NCI-H2029 (cell line): ENCODE measurements around the gene RASGRF2.
"Not testable (repeated sequence)": the region's sequence is repeated elsewhere in the genome, so short reads cannot be mapped to it uniquely, and the experiment has no call there.

ENCODE experiments used
- DNase-seq: peaks from one replicate; lab custom pipeline; 2025; lab: John Stamatoyannopoulos, UW

Gene RASGRF2

DNA sequence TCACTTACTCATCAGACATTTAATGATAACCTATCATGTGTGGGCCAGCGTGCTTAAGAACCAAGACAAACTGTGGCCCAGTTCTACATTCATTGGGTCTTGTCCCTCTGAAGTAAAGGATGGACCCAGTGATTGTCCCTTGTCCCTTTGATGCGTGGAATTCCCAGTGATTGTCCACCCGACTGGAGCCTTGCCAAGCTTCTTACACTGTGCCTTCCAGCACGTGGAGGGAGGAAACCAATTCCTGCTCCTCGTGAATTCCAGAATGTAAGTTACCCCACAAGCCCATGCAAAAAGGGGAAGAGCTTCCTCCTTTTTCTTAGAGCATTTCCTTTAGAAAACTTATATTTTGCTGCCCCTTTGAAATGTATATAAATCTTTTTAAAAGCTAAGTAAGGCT is 280.8 kb downstream of the RASGRF2 start:
- no peak for DNase-seq

DNA sequence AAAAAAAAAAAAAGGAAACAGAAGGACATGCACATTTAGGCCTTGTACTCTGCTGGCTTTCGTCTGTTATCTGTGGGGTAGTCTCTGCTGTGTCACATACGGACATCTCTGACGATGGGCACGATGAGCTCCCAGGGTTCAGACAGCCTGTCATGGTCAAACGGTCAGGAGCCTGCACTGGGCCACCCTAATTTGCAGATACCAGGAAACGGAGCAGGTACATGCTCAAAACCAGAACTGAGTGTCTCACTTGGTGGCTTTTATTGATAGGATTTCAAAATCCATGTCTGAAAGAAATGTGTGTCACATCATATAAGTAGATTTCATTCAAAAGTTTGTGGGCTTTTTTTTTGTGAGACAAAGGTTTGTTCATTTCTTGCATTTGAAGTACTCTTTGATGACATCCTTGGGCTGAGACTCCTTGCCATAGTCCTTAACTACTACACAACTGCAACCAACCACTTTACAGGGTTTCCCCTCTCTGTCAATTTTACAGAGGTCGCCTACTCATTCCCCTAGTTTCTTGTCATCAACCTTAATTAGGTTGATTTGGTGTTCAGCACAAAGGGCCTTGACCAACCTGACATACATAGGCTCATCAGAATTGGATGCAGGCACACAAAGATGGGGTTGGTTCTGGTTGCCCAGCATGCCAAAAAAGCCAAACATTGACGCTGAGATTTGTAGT is 281.9 kb downstream of the RASGRF2 start:
- no peak for DNase-seq

DNA sequence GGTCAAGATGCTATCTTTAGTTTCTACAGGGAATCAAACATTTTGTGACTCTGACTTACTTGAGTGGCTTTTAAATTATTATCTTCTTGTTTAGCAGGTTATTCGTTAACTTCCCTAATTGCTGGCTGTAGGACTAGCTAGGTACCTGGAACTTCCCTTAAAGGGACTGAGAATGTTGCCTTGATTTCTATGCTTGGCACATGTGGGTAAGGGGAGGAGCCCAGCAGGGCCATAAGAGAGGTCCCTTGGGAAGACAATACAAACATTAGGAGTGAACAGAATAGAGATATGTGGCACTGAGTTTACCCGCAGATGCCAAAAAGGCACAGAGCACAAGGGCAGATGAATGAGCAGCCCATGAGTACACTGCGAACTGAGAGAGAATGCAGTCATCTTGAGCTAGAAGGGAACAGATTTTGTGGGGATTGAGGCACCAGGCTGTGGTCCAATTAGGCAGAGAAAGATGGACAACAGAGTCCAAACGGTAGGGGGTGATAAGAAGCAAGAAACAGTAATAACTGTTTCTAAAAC is 282.8 kb downstream of the RASGRF2 start:
- DNase-seq = no peak

DNA sequence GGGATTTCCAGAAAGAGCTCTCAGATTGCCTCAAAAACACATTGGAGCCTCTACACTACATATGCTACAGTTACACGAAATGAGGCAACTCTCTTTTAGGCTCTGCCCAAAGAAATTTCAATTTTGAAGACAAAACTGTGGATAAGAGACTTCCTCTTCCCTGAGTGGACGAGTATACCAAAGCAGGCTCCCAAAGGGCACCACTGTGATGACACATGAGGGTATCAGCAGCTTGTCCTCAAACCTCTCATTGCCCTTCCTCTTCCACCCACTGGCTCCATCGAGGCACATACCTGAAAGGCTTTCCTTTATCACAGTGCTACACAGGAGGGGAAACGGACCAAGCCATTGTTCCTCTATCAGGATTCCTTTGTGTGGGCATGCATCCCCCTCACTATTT is 284.3 kb downstream of the RASGRF2 start:
- no peak for DNase-seq

DNA sequence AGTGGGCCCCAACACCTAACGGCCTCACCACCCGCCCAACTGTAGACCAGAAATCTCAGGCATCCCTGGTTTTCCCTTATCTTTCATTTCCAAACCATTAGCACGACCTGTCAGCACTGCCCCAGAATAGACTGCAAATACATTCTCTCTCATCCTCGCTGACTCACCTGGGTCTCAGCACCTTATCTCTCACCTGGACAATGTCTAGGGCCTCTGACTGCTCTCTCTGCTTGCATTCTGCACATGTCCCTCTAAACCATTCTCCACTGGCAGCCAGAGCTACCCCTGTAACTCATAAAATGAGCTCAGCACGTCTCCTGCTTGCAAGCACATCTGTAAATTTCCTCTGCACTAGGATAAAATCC is 285.7 kb downstream of the RASGRF2 start:
- no peak for DNase-seq

DNA sequence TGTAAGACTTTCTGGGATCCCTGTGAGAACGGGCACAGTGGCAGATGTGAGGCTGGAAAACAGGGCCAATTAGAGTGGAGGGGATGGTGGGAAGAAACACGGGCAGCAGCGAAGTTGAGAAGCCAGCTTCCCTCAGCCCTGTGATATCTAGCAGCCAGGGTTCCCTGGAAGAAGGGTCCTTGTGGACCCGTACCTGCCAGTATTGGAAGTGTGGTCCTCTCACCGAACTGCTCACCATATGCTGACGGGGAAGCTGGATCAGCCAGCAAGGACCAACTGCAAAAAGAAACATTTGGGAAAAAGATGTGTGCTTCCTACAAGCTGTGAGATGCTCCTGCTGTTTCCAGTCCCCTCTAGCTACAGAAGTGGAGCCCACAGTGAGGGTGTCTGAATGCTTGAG is 286.5 kb downstream of the RASGRF2 start:
- DNase-seq = no peak

DNA sequence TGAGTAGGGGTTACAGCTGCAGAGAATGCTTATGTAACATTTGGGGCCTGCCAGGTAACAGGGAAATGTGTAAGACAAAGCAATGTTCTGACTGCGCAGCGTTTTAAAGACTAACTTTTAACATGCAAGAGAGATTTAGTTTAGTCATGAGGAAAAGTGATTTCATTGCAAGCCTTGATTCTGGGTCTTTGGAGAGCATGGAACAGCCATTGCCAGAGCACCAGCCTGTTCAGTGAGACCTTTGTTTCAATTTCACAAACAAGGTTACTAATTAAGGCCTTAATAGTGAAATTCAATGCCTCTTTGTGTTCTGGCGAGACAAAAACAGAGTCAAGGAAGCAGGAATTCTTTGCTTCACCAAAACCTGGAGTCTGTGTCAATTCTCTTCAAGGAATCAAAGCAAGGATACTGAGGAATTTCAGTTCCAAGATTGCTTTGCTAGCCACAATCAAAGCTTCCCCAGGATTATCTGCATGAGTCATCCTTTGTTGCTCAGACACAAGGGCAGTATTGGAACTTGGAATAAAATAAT is 287.3 kb downstream of the RASGRF2 start:
- DNase-seq = no peak

DNA sequence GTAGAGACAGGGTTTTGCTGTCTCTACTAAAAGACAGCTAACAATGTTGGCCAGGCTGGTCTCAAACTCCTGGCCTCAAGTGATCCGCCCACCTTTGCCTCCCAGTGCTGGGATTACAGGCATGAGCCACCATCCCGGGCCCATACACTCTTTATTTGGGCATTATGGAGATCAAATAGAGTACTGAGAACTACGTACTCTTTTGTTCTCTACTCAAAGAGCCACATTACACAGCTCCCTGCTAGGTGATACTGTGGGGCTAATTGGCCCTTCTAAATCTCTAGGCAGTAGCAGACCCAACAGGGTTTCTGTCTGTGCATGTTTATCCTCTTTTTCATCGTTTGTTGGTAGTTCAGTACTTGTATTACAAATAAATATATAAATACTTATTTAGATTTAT is 289.1 kb downstream of the RASGRF2 start:
- DNase-seq = no peak

DNA sequence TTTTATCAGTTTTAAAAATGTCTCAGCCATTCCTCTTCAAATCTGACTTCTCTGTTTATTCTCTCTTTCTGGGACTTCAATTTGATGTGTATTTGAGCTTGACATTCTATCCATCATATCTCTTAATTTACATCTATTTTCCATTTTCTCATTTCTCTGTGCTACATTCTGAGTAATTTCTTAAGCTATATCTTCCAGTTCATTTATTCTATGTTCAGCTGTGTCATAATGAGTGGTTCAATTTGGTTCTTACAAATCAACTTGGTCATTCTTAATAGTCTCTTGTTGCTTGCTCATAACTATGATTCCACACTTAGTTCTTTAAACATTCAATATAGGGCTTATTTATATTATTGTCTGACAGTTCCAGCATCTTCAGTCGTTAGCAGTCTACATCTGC is 289.8 kb downstream of the RASGRF2 start:
- no peak for DNase-seq

DNA sequence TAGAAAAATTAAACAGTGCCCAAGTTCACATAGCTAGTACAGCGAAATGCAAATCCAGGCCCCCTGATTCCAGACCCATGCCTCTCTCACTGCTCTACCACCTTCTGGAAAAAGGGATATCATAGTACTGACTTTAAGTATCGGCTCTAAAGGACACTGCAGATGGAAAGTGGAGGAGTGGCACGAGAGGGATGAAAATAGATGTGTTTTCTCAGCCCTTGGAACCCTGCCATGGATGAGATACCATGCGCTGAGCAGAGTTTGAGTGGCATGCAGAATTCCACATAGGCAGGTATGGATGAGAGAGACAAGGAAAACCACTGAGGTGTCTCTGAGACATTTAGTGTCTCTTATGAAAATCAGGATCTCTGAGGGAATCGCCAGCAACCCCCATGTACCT is 291.8 kb downstream of the RASGRF2 start:
- DNase-seq = no peak

DNA sequence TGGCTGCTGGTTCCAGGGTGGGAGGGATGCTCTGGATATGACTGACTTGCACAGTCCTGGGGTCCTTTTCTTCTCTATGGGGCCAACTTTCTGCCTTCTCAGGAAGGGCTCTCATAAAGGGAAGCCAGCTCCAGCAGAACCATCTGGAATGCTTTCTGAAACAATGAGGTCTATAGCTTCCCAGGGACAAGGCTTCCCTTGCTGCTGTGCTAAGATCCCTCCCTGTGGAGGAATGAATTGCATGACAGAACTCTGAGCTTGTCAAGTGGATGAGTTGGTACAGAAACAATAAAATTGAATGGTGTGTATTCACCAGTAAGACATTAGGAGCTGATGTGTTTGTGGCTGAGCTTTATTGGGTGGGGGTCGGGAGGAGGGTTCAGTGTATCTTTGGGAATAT is 292.7 kb downstream of the RASGRF2 start:
- no peak for DNase-seq

DNA sequence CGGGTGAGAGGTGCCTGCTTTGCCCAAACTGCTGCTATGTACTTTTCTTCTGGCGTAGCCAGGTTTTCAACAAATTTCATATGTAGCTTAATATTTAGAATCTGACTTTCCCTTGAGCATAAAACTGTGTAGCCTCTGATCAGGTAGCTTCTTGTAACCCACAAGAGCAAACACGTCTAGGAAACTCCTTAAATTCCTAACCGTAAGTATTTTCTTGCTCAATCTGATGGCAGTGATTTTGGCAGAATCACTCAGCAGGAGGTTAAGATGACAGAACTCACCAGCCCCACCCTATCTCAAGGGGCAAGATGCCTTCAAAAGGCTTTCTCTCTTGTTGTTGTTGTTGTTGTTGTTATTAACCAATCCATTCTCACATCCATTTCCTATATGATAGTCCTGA is 293.7 kb downstream of the RASGRF2 start:
- DNase-seq = no peak

DNA sequence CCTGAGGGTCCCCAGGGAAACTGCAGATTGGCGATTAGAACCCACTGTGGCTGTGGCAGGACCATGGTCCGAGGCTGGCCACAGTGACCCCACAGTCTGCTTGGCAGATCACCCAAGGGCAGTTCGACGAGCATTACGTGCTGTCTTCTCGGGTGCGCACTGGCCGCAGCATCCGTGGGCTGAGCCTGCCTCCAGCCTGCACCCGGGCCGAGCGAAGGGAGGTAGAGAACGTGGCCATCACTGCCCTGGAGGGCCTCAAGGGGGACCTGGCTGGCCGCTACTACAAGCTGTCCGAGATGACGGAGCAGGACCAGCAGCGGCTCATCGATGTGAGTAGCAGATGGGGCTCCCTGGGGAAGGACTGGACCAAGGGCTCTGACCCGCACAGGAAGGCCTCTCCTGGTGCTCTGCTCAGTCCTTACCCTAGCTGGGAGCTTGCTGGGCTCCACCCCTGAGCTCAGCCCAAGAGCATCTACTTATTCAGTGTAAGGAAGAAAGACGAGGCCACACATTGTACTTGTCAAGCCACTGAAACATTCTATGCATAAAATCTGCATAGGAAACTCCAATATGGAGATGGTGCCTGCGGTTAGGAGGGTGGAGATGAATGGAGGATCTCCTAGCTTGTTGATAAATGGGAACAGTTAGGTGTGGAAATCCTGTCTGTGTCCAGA is 294.9 kb downstream of the RASGRF2 start:
- DNase-seq = no peak

DNA sequence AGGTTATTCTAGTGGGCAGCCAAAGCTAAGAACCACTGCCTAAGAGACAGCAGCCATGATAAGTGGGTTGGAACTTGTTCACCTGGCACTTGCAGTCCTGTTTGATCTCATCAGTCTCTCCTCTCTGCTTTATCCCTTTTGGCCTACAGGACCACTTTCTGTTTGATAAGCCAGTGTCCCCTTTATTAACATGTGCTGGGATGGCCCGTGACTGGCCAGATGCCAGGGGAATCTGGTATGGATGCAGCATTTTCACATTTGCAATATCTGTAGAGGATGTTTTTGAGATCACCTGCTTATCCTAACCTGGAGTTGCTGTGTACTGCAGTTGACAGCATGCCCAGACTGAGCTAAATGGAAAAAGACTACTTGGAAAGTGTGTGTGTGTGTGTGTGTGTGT is 296.6 kb downstream of the RASGRF2 start:
- no peak for DNase-seq

DNA sequence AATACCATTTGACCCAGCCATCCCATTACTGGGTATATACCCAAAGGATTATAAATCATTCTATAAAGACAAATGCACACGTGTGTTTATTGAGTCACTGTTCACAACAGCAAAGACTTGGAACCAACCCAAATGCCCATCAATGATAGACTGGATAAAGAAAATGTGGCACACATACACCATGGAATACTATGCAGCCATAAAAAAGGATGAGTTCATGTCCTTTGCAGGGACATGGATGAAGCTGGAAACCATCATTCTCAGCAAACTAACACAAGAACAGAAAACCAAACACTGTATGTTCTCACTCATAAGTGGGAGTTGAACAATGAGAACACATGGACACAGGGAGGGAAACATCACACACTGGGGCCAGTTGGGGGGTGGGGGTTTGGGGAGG is 302.6 kb downstream of the RASGRF2 start:
- not testable (repeated sequence) for DNase-seq

DNA sequence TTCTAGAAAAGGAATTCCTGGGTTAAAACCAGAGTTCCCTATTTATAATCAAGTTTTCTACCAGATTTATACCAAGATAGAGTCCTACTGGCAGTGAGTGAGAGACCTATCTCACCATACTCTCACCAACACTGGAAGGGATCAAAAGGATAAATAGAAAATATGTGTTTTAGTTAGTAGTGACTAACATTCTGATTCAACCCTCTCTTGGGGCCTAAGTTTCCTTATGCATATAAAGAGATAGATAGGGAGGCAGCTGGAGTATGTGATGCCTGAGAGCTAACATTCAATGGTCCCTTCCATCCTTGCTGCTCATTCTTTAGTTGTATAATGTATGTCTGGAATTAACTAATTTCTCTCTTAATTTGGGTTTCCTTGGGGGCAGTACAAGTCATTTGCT is 304.9 kb downstream of the RASGRF2 start:
- no peak for DNase-seq

DNA sequence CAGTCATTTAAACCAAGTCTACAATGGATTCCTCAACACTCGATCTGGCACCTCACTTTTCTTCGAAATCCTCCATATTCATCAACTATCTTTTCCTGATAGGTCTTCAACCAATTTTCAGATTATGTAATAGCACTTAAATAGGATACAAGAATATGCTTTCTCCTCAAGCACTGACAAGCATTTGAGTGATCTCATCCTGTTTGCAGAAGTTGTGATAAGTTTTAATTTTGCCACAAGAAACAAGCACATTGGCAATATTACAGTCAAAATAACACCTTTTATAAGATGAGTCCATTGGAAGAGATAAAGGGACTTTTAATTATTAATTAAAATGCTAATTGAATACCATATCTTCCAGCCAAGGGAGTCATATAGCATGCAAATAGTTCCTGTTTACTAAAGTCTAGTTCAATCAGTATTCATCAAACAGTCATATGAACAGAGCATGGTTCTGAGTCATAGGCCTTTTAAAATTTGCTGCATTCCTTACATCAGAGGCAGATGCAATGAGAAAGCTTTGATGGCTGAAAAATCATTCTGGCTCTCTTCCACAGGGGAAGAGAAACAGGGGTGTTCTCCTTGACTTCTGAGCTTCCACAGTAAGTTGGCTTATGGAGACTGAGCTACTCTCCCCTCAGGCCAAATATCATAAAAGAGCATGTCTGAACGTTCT is 308.5 kb downstream of the RASGRF2 start:
- no peak for DNase-seq

DNA sequence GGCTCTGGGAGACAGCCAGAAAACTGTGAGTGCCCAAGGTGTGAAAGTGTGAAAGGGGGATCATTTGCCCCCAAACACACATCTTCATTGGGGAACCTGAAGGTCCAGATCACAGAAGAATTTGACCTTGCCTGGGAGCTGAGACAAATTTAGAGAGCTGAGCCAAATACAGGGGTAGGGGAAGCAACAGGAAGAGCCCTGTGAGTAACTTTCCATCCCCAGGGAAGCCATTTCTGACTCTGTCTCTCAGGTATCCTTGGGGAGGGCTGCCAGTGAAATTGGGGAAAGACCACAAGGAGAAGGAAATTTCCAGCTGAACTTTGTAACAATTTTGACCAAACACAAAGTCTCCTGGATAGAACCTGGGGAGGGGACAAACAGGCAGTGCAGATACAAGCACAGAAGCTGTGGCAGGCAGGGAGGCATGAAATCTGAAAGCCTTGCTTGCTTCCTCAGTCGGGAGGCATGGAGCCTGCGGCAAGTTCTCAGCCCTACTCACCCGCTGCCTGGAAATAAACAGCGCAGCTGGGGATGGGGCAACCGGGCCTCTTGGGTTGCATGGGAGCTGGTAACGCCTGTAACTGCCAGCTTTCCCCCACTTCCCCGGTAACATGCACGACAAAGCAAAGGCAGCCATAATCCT is 309.7 kb downstream of the RASGRF2 start:
- no peak for DNase-seq

DNA sequence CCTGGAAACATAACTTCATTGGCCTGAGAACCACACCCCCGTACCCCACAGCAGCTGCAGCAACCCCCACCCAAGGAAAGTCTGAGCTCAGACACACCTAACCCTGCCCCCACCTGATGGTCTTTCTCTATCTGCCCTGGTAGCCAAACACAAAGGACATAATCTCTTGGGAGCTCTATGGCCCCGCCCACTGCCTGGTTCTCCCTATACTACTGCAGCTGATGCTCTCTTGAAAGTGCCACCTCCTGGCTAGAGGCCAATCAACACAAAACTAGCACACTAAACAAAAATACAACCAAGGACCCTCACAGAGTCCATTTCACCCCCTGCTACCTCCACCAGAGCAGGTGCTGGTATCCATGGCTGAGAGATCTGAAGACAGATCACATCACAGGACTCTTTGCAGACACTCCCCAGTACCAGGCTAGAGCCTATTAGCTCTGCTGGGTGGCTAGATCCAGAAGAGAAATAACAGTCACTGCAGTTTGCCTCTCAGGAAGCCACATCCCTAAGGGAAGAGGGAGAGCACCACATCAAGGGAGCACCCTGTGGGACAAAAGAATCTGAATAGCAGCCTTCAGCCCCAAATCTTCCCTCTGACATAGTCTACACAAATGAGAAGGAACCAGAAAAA is 310.3 kb downstream of the RASGRF2 start:
- not testable (repeated sequence) for DNase-seq
